AG04450 (cell line): Measurements from ENCODE around the gene RAB27A. TPM values are rescaled to one million over a fixed set of nuclear protein-coding genes. Genes with fewer than 3 reads are reported as not detected.
A peak's percentile ranks its signal among the peaks of the same experiment; 100 is the strongest.

Source experiments
- CTCF ChIA-PET: fragments of 300-600, 350-600 bp; formaldehyde crosslinking; extraction: SDS; loops from one replicate; lab custom pipeline; 2022; ENCODE audit warnings: antibody characterized with exemption, inconsistent platforms; lab: Charles Lee
- POLR2A ChIA-PET: fragments of 350-600 bp; formaldehyde crosslinking; extraction: SDS; loops from one replicate; lab custom pipeline; 2021; ENCODE audit warnings: antibody characterized with exemption, inconsistent platforms; lab: Yijun Ruan, JAX
- DNase-seq: peaks from one replicate; pipeline ENCODE4 v3.0.0-alpha.2; 2011; ENCODE audit warnings: low read depth, low spot score
- H3K27ac ChIP-seq: one replicate; pipeline ENCODE4 v1.5.1; 2012; ENCODE audit warnings: low read depth, low read length, control low read depth
- H3K27me3 ChIP-seq: one replicate; pipeline ENCODE4 v1.6.0; 2012; ENCODE audit warnings: low read length; ENCODE audit not compliant: control insufficient read depth, insufficient read depth
- H3K4me3 ChIP-seq: 2 replicates; pipeline ENCODE4 v1.5.1; 2011; ENCODE audit warnings: mild to moderate bottlenecking, low read depth, low read length, control low read depth
- H3K9me3 ChIP-seq: 2 replicates; pipeline ENCODE4 v1.5.1; 2012; ENCODE audit warnings: low read length; ENCODE audit not compliant: control insufficient read depth, insufficient read depth
- CTCF ChIP-seq: IDR thresholded peaks from 2 replicates; pipeline ENCODE4 v1.5.1; 2011; ENCODE audit warnings: low read depth, low read length, control low read depth, inconsistent platforms
- polyA plus RNA-seq: library from polyadenylated mRNA; depleted of rRNA; stranded (reverse); fragments of >200 nt; gene quantifications from 2 replicates; pipeline ENCODE4 v1.2.3, GENCODE V29; 2011

Gene RAB27A
- polyA plus RNA-seq, 1 experiment: 34.8 TPM

DNA sequence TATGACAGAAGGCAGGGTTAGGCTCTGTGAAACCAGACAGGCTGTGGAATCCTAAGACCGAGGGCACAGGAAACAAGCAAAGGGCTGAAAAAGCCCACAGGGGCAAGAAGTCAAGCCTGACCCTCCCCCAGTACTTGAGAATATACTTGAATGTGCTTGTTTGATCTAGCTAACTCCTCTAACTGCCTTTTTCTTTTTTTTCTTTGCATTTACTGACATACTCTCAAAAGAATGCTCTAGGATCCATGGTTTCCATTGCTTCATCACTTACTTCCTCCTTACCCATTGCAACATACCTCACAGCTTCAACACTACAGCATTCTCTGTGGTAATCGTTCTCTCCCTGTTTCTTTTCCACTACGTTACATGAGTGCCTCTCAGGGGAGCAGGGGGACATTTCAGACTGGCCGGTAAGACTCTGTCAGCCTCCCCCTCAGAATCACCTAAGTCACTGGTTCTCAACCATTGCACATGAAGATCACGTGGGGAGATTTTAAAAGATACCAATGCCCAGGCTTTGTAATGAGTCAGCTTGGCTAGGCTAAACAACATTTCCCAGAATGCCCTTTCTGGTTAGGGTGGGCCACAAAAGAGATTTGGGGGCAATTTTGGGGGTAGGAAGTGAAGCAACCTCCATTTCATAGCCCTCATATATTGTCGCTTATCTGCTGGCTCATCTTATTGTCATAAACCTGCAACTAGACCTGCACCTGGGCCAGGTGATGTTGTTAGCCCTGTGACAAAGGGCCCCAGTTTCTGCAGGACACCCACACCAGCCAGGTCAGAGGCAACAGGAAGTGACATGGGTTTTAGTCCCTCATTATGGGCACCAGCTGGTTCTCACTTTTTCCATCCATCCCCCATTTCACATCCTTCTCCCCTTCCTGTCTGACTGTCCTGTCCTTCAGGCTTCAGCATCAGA, 68.3 kb downstream of the RAB27A start:
- peak; percentile 89 for DNase-seq
- CTCF ChIA-PET: interaction anchor here (0.6 to 2.5 kb wide), 6 partner anchors 8 to 218 kb away, joined by 3 to 15 read pairs (median 6); no protein-coding TSS in a partner anchor
- Histone ChIP-seq H3K9me3 (no peaks in the 10 kb centered on the region), H3K27me3 (no peaks in the 10 kb centered on the region), H3K4me3 (peak overlapping the region; percentile 17; the same call in 1 of the 2 replicates), H3K27ac (peak overlapping the region; percentile 87)
- TF ChIP-seq CTCF: no peak
- POLR2A ChIA-PET: interaction anchor here (0.6 to 1.2 kb wide), 5 partner anchors 15 to 98 kb away, joined by 3 to 5 read pairs (median 3); partner anchors contain the start of genes PIGB and PIGBOS1

GRCh38 chr15:55220606-55221005, 69.0 kb downstream of the RAB27A start:
- CTCF ChIA-PET: interaction anchor here (0.6 to 2.5 kb wide), 6 partner anchors 9 to 219 kb away, joined by 3 to 15 read pairs (median 6); no protein-coding TSS in a partner anchor
- Histone ChIP-seq H3K9me3 (no peaks in the 10 kb centered on the region), H3K27me3 (no peaks in the 10 kb centered on the region), H3K4me3 (no peak overlapping the region), H3K27ac (peak overlapping the region; percentile 87)
- DNase-seq: no peak
- POLR2A ChIA-PET: interaction anchor here (0.6 to 1.2 kb wide), 5 partner anchors 16 to 98 kb away, joined by 3 to 5 read pairs (median 3); partner anchors contain the start of genes PIGB and PIGBOS1
- no peak for TF ChIP-seq CTCF

DNA sequence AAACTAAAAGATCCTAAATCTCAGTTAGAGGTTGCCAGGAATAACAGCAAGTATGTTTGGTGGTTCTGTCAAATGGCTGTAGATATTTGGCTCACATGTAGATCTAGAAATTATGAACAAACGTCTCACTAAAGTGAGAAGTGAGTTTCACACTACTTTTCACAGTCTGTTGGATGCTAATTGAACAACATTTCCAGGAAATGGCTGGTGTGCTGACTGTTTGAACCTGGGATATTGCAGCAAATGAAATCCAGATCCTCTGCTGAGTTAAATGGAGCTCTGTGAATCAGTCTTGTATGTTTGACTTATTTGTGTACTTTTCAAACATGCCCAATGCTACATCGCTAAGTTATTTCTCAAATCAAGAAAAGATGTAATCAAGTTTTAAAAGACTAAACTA, 71.6 kb downstream of the RAB27A start:
- Histone ChIP-seq H3K27ac (no peak overlapping the region), H3K27me3 (no peaks in the 10 kb centered on the region), H3K9me3 (no peaks in the 10 kb centered on the region), H3K4me3 (no peak overlapping the region)
- no peak for DNase-seq
- POLR2A ChIA-PET: interaction anchor here (0.7 kb wide), 1 partner anchor 32 kb away, joined by 9 read pairs; no protein-coding TSS in a partner anchor
- TF ChIP-seq CTCF: no peak
- CTCF ChIA-PET: interaction anchor here (0.7 to 5.6 kb wide), 10 partner anchors 20 to 222 kb away, joined by 3 to 138 read pairs (median 8); partner anchors contain the start of genes CCPG1, PIERCE2, PIGB and PIGBOS1

DNA sequence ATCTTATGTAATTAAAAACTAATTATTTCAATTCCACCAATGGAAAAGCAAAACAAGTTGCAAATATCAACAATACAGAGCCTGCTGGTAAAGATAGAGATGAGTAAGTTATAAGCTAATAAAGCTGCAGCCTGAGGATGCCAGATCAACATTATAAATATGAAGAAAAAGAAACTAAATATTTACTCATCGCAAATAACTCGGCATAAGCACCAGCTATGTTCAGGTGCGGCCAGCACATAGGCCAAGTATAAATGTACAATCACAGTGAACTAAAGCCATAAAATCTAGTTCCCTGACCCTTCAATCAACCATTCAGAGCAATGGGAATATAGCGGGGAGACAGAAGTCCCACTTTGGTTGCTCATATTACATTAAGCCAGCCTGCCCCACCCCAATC, 85.1 kb downstream of the RAB27A start:
- DNase-seq: no peak
- POLR2A ChIA-PET: no interaction called here
- CTCF ChIA-PET: interaction anchor here (0.7 kb wide), 1 partner anchor 235 kb away, joined by 3 read pairs; no protein-coding TSS in a partner anchor
- no peak overlapping the region for H3K4me3 ChIP-seq
- no peaks in the 10 kb centered on the region for H3K9me3 ChIP-seq
- TF ChIP-seq CTCF: no peak
- no peaks in the 10 kb centered on the region for H3K27me3 ChIP-seq
- H3K27ac ChIP-seq: no peak overlapping the region
